Hepatocyte (in vitro differentiated cells): Measurements from ENCODE around the gene FREM3. TPM values are rescaled to one million over a fixed set of nuclear protein-coding genes. Genes with fewer than 3 reads are reported as not detected.
"Not testable (repeated sequence)": the region's sequence is repeated elsewhere in the genome, so short reads cannot be mapped to it uniquely, and the experiment has no call there.

Experiments used
- DNase-seq: peaks from one replicate; pipeline ENCODE4 v3.0.0-alpha.2; 2016; ENCODE audit warnings: low spot score
- H2AFZ ChIP-seq: fragments of 200-600 bp; sonication (generic); 2 replicates; pipeline ENCODE4 v1.6.0; 2016; ENCODE audit warnings: antibody characterized with exemption, mild to moderate bottlenecking
- H3K27ac ChIP-seq: fragments of 200-600 bp; sonication (generic); 2 replicates; pipeline ENCODE4 v1.5.1; 2016; ENCODE audit warnings: mild to moderate bottlenecking
- H3K27me3 ChIP-seq: fragments of 200-600 bp; sonication (generic); 2 replicates; pipeline ENCODE4 v1.6.1; 2016
- H3K36me3 ChIP-seq: fragments of 200-600 bp; sonication (generic); replicated peaks from 2 replicates; pipeline ENCODE4 v1.5.1; 2016; ENCODE audit warnings: low read depth; ENCODE audit not compliant: insufficient read depth
- H3K4me1 ChIP-seq: fragments of 200-600 bp; sonication (generic); 2 replicates; pipeline ENCODE4 v1.5.1; 2016; ENCODE audit warnings: mild to moderate bottlenecking, moderate library complexity; ENCODE audit not compliant: insufficient read depth
- H3K4me2 ChIP-seq: fragments of 200-600 bp; sonication (generic); 2 replicates; pipeline ENCODE4 v1.6.0; 2016
- H3K4me3 ChIP-seq: fragments of 200-600 bp; sonication (generic); 2 replicates; pipeline ENCODE4 v1.5.1; 2016; ENCODE audit warnings: mild to moderate bottlenecking
- H3K79me2 ChIP-seq: fragments of 200-600 bp; sonication (generic); 2 replicates; pipeline ENCODE4 v1.6.0; 2017; ENCODE audit warnings: mild to moderate bottlenecking
- H3K9me2 ChIP-seq: fragments of 200-600 bp; sonication (generic); replicated peaks from 2 replicates; pipeline ENCODE4 v1.6.0; 2017; ENCODE audit warnings: mild to moderate bottlenecking; ENCODE audit not compliant: insufficient read depth
- H3K9me3 ChIP-seq: fragments of 200-600 bp; sonication (generic); 2 replicates; pipeline ENCODE4 v1.5.1; 2016; ENCODE audit warnings: low read depth, mild to moderate bottlenecking
- H4K20me1 ChIP-seq: fragments of 200-600 bp; sonication (generic); 2 replicates; pipeline ENCODE4 v1.6.0; 2016; ENCODE audit warnings: mild to moderate bottlenecking; ENCODE audit not compliant: insufficient read depth, poor library complexity, severe bottlenecking
- EZH2 ChIP-seq: fragments of 200-600 bp; sonication (generic); IDR thresholded peaks from 2 replicates; pipeline ENCODE4 v1.6.1; 2016; ENCODE audit warnings: antibody characterized with exemption, mild to moderate bottlenecking, borderline replicate concordance
- EZH2phosphoT487 ChIP-seq: fragments of 200-600 bp; sonication (generic); IDR thresholded peaks from one replicate; pipeline ENCODE4 v1.6.1; 2018; ENCODE audit warnings: antibody characterized with exemption, mild to moderate bottlenecking, low read depth, moderate library complexity; ENCODE audit not compliant: unreplicated experiment, severe bottlenecking
- WGBS: methylation state at CpG from one replicate; pipeline ENCODE4 v1.1.6; 2016; ENCODE audit warnings: low lambda C conversion rate; ENCODE audit errors: missing lambda C conversion rate; 5-methylcytosine and 5-hydroxymethylcytosine counted together
- polyA plus RNA-seq: library from polyadenylated mRNA; unstranded; fragments of >200 nt; fragmentation: Nextera tagmentation; extraction: Ambion mirVana; gene quantifications from 2 replicates; pipeline ENCODE4 v1.2.1, GENCODE V29; 2016
- total RNA-seq: library from RNA; depleted of rRNA; stranded (reverse); fragments of >200 nt; gene quantifications from 2 replicates; pipeline ENCODE4 v1.2.3, GENCODE V29; 2014
- TF ChIP-seq, protein P1 (sequence below): fragments of 200-600 bp; sonication (generic); IDR thresholded peaks from 2 replicates; pipeline ENCODE4 v1.5.1; 2016; ENCODE audit warnings: antibody characterized with exemption, mild to moderate bottlenecking; ENCODE audit not compliant: poor library complexity

The FREM3 gene
- total and polyA plus RNA-seq, 2 experiments from 2014 or later, result 0.23 TPM; not detected in 1

DNA sequence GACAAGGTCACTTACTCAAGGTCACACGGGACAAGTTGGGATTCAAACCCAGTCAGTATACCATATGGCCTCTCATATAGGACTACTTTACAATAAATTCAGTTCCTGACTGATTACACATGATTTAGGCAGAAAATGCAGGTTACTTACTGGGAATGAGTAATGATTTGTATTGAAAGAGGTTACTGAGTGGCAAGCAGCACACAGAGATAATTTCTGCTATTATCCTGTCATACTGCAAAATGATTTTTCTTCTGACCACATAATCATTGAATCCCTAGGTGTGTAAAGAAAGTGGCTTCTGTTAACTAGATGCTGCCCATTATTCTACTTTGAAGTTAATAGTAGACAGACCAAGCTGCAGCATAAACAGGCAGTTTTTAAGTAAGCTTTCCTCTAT, 8.2 kb downstream of the FREM3 start:
- no peaks in the 10 kb centered on the region for H3K79me2 ChIP-seq
- H3K9me2 ChIP-seq, result no peaks in the 10 kb centered on the region
- H3K4me1 ChIP-seq, result no peaks in the 10 kb centered on the region
- no peak overlapping the region for H3K4me3 ChIP-seq
- WGBS, result 82% methylated on average over 1 of the region's 1 CpG
- H3K9me3 ChIP-seq, result no peaks in the 10 kb centered on the region
- H3K36me3 ChIP-seq, result no peaks in the 10 kb centered on the region
- no peaks in the 10 kb centered on the region for H3K27me3 ChIP-seq
- H2AFZ ChIP-seq, result no peak overlapping the region
- H3K4me2 ChIP-seq, result no peak overlapping the region
- H4K20me1 ChIP-seq, result no peaks in the 10 kb centered on the region
- TF ChIP-seq EZH2 (no peak), EZH2phosphoT487 (no peak)
- TF ChIP-seq, protein P1, sequence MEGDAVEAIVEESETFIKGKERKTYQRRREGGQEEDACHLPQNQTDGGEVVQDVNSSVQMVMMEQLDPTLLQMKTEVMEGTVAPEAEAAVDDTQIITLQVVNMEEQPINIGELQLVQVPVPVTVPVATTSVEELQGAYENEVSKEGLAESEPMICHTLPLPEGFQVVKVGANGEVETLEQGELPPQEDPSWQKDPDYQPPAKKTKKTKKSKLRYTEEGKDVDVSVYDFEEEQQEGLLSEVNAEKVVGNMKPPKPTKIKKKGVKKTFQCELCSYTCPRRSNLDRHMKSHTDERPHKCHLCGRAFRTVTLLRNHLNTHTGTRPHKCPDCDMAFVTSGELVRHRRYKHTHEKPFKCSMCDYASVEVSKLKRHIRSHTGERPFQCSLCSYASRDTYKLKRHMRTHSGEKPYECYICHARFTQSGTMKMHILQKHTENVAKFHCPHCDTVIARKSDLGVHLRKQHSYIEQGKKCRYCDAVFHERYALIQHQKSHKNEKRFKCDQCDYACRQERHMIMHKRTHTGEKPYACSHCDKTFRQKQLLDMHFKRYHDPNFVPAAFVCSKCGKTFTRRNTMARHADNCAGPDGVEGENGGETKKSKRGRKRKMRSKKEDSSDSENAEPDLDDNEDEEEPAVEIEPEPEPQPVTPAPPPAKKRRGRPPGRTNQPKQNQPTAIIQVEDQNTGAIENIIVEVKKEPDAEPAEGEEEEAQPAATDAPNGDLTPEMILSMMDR, result no peak
- H3K27ac ChIP-seq, result no peak overlapping the region
- no peak for DNase-seq

DNA sequence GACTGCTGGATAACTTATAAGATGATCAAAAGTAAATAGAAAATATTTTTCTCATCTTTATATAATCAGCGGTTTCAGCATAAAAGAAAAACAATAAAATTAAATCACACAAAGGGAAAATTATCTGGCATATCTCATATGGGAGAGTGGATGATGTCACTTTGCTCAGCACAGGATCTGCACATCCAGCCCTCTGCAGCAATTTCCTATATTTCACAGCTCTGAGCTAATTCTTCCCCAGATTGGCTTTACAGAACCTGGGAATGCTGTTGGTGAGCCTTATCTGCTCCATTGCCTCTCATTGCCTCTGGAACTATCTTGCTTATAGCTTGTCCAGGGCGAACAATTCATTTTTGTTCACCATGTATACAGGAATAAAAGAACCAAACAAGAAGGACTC, 21.0 kb downstream of the FREM3 start:
- no peak overlapping the region for H3K27ac ChIP-seq
- H3K27me3 ChIP-seq, result no peaks in the 10 kb centered on the region
- no peaks in the 10 kb centered on the region for H3K36me3 ChIP-seq
- H3K9me3 ChIP-seq, result no peaks in the 10 kb centered on the region
- no peaks in the 10 kb centered on the region for H3K79me2 ChIP-seq
- 88% methylated on average over 2 of the region's 2 CpGs for WGBS
- no peak for DNase-seq
- H2AFZ ChIP-seq, result no peak overlapping the region
- no peaks in the 10 kb centered on the region for H3K9me2 ChIP-seq
- no peaks in the 10 kb centered on the region for H4K20me1 ChIP-seq
- TF ChIP-seq EZH2 (no peak), EZH2phosphoT487 (no peak)
- TF ChIP-seq, protein P1, result no peak
- no peaks in the 10 kb centered on the region for H3K4me1 ChIP-seq
- H3K4me2 ChIP-seq, result no peak overlapping the region
- no peak overlapping the region for H3K4me3 ChIP-seq

DNA sequence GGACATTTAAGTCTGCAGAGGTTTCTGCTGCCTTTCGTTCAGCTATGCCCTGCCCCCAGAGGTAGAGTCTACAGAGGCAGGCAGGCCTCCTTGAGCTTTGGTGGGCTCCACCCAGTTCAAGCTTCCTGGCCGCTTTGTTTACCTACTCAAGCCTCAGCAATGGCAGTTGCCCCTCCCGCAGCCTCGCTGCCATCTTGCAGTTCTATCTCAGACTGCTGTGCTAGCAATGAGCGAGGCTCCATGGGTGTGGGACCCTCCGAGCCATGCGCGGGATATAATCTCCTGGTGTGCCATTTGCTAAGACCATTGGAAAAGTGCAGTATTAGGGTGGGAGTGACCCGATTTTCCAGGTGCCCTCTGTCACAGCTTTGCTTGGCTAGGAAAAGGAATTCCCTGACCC, 26.8 kb downstream of the FREM3 start:
- H3K4me2 ChIP-seq, H3K36me3 ChIP-seq, H4K20me1 ChIP-seq, DNase-seq, H3K4me3 ChIP-seq, H3K9me3 ChIP-seq, H3K4me1 ChIP-seq, H3K9me2 ChIP-seq, H3K79me2 ChIP-seq, H3K27ac ChIP-seq, H3K27me3 ChIP-seq, H2AFZ ChIP-seq: not testable (repeated sequence)
- 96% methylated on average over 9 of the region's 9 CpGs for WGBS

DNA sequence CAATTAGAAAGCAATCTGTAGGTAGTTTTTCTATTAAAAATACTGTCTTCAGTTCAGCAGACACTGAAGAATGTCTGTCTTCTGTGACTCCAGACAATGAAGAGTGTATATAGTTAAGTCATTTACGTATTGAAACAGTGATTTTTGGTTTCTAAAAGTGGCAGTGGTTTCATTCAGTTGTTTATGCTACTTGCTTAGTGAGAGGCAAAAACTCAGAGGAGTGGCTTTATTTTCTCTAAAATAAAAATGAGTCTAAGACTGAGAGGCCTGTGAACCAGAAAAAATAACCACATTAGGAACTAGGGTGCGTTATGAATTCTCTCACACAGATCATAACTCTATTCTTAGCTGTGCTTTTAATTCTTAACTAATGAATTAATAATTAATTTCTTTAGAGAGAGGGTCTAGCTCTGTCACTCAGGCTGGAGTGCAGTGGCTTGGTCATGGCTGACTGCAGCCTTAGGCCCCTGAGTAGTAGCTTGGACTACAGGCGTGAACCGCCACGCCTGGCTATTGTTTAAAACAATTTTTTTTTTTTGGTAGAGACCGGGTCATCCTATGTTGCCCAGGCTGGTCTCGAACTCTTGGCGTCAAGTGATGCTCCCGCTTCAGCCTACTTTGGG, 31.4 kb downstream of the FREM3 start:
- Histone ChIP-seq H3K79me2 (no peaks in the 10 kb centered on the region), H3K9me2 (no peaks in the 10 kb centered on the region), H3K27me3 (no peaks in the 10 kb centered on the region), H3K27ac (no peak overlapping the region), H3K36me3 (no peaks in the 10 kb centered on the region), H3K4me3 (no peak overlapping the region), H3K9me3 (no peaks in the 10 kb centered on the region), H2AFZ (no peak overlapping the region), H3K4me2 (no peak overlapping the region), H3K4me1 (no peaks in the 10 kb centered on the region), H4K20me1 (no peaks in the 10 kb centered on the region)
- no peak for TF ChIP-seq EZH2phosphoT487
- WGBS, result 97% methylated on average over 9 of the region's 9 CpGs
- no peak for DNase-seq

DNA sequence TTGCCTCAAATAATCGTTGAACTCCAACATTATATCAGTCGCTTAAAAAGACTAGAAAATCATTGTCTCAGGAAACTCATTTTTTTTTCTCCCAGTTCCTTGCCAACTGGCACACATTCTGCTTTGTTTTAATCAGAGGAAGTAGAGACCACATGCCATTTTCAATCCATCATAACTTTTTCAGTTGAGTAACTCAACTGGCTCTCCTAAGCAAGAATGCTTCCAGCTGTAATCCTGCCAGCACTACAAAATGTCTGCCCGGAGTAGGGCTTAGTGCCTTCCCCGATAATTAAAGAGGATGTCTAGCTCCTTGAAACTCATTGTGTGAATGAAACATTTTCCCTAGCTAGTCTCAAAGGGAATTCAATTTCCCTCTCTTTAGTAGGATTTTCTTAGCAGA, 33.0 kb downstream of the FREM3 start:
- Histone ChIP-seq H3K27me3 (no peaks in the 10 kb centered on the region), H4K20me1 (no peaks in the 10 kb centered on the region), H3K27ac (no peak overlapping the region), H3K9me3 (no peaks in the 10 kb centered on the region), H3K36me3 (no peaks in the 10 kb centered on the region), H2AFZ (no peak overlapping the region), H3K4me1 (no peaks in the 10 kb centered on the region), H3K79me2 (no peaks in the 10 kb centered on the region), H3K4me3 (no peak overlapping the region), H3K9me2 (no peaks in the 10 kb centered on the region), H3K4me2 (no peak overlapping the region)
- TF ChIP-seq, protein P1, result no peak
- TF ChIP-seq EZH2phosphoT487 (no peak), EZH2 (no peak)
- no peak for DNase-seq
- 78% methylated on average over 4 of the region's 4 CpGs for WGBS
